OCI-LY3 (cell line): ENCODE measurements around the gene KDM6A.

Experiments used
- H2AFZ ChIP-seq: fragments of 200-600, 300-600 bp; shearing (Covaris generic); 2 replicates; pipeline ENCODE4 v1.6.0; 2014; ENCODE audit warnings: antibody characterized with exemption, low read depth, low read length
- H3K27ac ChIP-seq: fragments of 200-600, 300-600 bp; sonication (generic); 2 replicates; pipeline ENCODE4 v1.5.1; 2014; ENCODE audit warnings: mild to moderate bottlenecking, low read length, moderate library complexity, mixed read lengths
- H3K27me3 ChIP-seq: fragments of 200-600, 300-600 bp; sonication (generic); 2 replicates; pipeline ENCODE4 v1.6.1; 2014; ENCODE audit warnings: low read depth, low read length, mixed read lengths
- H3K36me3 ChIP-seq: fragments of 200-600, 300-600 bp; sonication (generic); replicated peaks from 2 replicates; pipeline ENCODE3; 2014; ENCODE audit warnings: low read depth, low read length, mixed read lengths
- H3K4me1 ChIP-seq: fragments of 300-600, 200-600 bp; sonication (generic); 2 replicates; pipeline ENCODE4 v1.6.1; 2014; ENCODE audit warnings: low read length, mixed read lengths
- H3K4me2 ChIP-seq: fragments of 200-600, 300-600 bp; sonication (generic); 2 replicates; pipeline ENCODE4 v1.6.1; 2014; ENCODE audit warnings: low read length, mixed read lengths
- H3K4me3 ChIP-seq: fragments of 300-600, 200-600 bp; sonication (generic); 2 replicates; pipeline ENCODE4 v1.5.1; 2014; ENCODE audit warnings: antibody characterized with exemption, mild to moderate bottlenecking, low read length, moderate library complexity
- H3K79me2 ChIP-seq: fragments of 300-600, 200-600 bp; shearing (Covaris generic); 2 replicates; pipeline ENCODE4 v1.6.1; 2014; ENCODE audit warnings: mild to moderate bottlenecking, low read length, mixed read lengths
- H3K9ac ChIP-seq: fragments of 300-600, 200-600 bp; shearing (Covaris generic); 2 replicates; pipeline ENCODE4 v1.6.0; 2014; ENCODE audit warnings: mild to moderate bottlenecking, low read length, moderate library complexity
- H3K9me3 ChIP-seq: fragments of 200-600, 300-600 bp; shearing (Covaris generic); 2 replicates; pipeline ENCODE4 v1.6.1; 2014; ENCODE audit warnings: low read length, mixed read lengths; ENCODE audit not compliant: insufficient read depth
- H4K20me1 ChIP-seq: fragments of 200-600, 300-600 bp; sonication (generic); 2 replicates; pipeline ENCODE4 v1.6.1; 2016; ENCODE audit warnings: low read length, mixed read lengths; ENCODE audit not compliant: insufficient read depth
- CTCF ChIP-seq: fragments of 200-600, 300-600 bp; sonication (generic); IDR thresholded peaks from 2 replicates; pipeline ENCODE4 v1.5.1; 2014; ENCODE audit warnings: antibody characterized with exemption, low read length, low read depth
- EZH2phosphoT487 ChIP-seq: fragments of 200-600 bp; shearing (Covaris generic); IDR thresholded peaks from 2 replicates; pipeline ENCODE4 v1.6.1; 2018; ENCODE audit warnings: antibody characterized with exemption, mixed run types, low read depth

Gene KDM6A

GRCh38 chrX:44957848-44958247 is 84.9 kb downstream of the KDM6A start:
- no peak overlapping the region for H3K27ac ChIP-seq
- peaks cover 69% of the 10 kb centered on the region for H3K79me2 ChIP-seq
- no peaks in the 10 kb centered on the region for H3K36me3 ChIP-seq
- H3K4me1 ChIP-seq, result no peaks in the 10 kb centered on the region
- H2AFZ ChIP-seq, result no peak overlapping the region
- no peaks in the 10 kb centered on the region for H3K27me3 ChIP-seq
- H3K4me2 ChIP-seq, result no peak overlapping the region
- H3K9ac ChIP-seq, result no peak overlapping the region
- TF ChIP-seq CTCF, result no peak
- H3K4me3 ChIP-seq, result no peak overlapping the region
- H4K20me1 ChIP-seq, result peaks cover 57% of the 10 kb centered on the region
- no peaks in the 10 kb centered on the region for H3K9me3 ChIP-seq

GRCh38 chrX:44958480-44958879 is 85.5 kb downstream of the KDM6A start:
- Histone ChIP-seq H3K27me3 (no peaks in the 10 kb centered on the region), H2AFZ (no peak overlapping the region), H3K4me3 (no peak overlapping the region), H3K9ac (no peak overlapping the region), H3K9me3 (no peaks in the 10 kb centered on the region), H3K79me2 (peaks cover 63% of the 10 kb centered on the region), H3K36me3 (no peaks in the 10 kb centered on the region), H4K20me1 (peaks cover 51% of the 10 kb centered on the region), H3K27ac (no peak overlapping the region), H3K4me2 (no peak overlapping the region), H3K4me1 (no peaks in the 10 kb centered on the region)
- TF ChIP-seq EZH2phosphoT487 (no peak), CTCF (no peak)

GRCh38 chrX:44961817-44962607 is 89.0 kb downstream of the KDM6A start:
- H3K4me2 ChIP-seq, result no peak overlapping the region
- peaks cover 42% of the 10 kb centered on the region for H4K20me1 ChIP-seq
- H3K79me2 ChIP-seq, result peaks cover 33% of the 10 kb centered on the region
- no peaks in the 10 kb centered on the region for H3K36me3 ChIP-seq
- H3K27ac ChIP-seq, result no peak overlapping the region
- H3K4me3 ChIP-seq, result no peak overlapping the region
- no peaks in the 10 kb centered on the region for H3K27me3 ChIP-seq
- no peaks in the 10 kb centered on the region for H3K9me3 ChIP-seq
- H2AFZ ChIP-seq, result no peak overlapping the region
- H3K9ac ChIP-seq, result no peak overlapping the region
- TF ChIP-seq CTCF (no peak), EZH2phosphoT487 (no peak)
- H3K4me1 ChIP-seq, result 0 out of 2 replicates have a peak, but pooled peaks cover 2% of the 10 kb centered on the region

- Histone ChIP-seq H3K36me3 (no peaks in the 10 kb centered on the region), H3K27ac (no peak overlapping the region), H3K27me3 (no peaks in the 10 kb centered on the region), H3K9ac (no peak overlapping the region), H3K79me2 (peaks cover 29% of the 10 kb centered on the region), H3K9me3 (no peaks in the 10 kb centered on the region), H3K4me1 (0 out of 2 replicates have a peak, but pooled peaks cover 2% of the 10 kb centered on the region), H4K20me1 (peaks cover 37% of the 10 kb centered on the region), H3K4me3 (no peak overlapping the region), H2AFZ (no peak overlapping the region), H3K4me2 (no peak overlapping the region)
- TF ChIP-seq EZH2phosphoT487 (no peak), CTCF (no peak)
Observed at GRCh38 chrX:44962944-44963343, 90.0 kb downstream of the KDM6A start.
